Daoy (cell line): ENCODE results near the gene SH2D4B. TPM values are rescaled to one million over a fixed set of nuclear protein-coding genes. Genes with fewer than 3 reads are reported as not detected.

ENCODE experiments used
- DNase-seq: peaks from one replicate; pipeline ENCODE4 v3.0.0-alpha.2; 2015; ENCODE audit warnings: low read depth
- total RNA-seq: library from RNA; depleted of rRNA; stranded (reverse); fragments of >200 nt; shearing (Covaris generic); gene quantifications from 2 replicates; pipeline ENCODE4 v1.2.3, GENCODE V29; 2014

Gene SH2D4B
- total RNA-seq, 1 experiment from 2014 or later: 0.06 TPM

DNA sequence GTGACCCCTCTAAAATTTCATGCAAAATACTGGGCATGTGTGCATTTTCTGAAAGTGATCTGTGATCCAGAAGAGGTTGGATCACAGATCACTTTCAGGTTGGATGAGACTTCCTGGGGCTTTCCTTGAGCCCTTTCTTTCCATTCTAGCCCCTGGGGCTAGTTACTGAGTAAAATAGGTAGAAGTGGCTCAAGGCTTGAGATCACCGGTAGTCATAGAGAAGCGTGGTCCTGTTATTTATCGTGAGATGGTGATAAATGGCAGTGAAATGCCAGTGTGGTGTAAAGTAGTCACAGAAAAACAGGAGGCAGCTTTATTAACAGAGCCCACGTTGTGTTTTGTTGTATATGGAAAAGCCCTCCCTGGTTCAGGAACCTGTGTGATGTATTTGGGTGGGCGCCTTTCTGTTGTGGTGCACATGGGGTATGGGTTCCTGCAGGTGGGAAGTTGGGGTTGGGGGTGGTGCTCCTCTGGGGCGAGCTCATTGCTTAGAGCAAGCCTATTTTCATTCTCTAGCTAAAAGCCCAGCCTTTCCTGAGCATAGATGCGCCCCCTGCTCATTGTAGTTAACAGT is 34.0 kb upstream of the SH2D4B start:
- DNase-seq: no peak

DNA sequence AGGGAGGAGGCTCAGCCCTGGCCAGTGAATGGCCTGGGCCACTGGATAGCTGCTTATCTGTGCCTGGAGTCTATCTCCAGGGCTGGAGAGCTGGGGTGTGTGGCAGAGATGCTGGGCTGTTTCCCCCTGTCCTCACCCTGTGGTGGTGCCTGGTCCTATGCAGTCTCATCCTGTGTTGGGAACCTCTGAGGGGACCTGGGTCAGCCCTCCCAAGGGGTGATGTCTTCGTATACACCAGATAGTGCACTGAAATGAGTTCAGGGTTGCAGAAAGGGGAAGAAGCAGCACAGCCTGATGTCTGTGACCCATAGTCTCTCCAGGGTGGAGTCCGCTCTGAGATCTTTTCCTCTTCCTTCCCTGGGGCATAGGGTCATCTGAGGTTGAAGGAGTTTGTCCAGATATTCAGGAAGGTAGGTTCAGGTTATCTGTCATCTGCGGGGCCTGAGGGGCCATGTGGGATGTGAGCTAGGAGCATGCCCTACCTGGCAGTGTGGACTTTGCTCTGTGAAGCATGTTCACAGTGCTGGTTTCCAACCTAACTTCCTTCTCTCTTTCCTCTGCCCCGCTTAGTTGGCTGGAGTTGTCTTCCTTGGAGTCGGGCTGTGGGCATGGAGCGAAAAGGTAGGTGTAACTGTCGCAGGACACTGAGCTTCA is 33.4 kb upstream of the SH2D4B start:
- DNase-seq: no peak

DNA sequence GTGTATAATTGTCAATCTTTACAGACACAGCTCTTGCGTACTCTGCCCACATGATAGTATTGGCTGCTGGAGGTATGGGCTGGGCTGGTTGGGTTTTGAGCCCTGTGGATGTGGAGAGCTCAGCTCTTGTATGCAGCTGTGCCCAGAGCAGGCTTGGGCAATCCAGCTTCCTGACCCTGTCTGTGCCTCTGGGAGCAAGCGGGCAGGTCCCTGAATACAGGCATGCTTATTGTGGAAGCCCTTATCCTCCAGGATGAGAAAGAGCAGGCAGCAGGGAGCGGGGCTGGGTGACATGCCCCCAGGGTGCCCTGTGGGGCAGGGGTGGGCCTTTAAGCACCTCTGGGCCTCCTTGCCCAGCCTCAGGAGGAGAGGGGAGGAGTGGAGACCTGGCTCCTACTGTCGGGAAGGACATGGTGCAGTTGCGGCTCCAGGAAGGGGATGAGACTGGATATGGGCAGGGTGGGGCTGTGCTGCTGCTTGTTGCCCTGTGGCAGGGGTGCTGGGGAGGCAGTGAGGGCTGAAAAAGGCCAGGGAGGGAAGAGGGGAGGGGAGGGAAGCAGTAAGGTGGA is 32.7 kb upstream of the SH2D4B start:
- DNase-seq: no peak

DNA sequence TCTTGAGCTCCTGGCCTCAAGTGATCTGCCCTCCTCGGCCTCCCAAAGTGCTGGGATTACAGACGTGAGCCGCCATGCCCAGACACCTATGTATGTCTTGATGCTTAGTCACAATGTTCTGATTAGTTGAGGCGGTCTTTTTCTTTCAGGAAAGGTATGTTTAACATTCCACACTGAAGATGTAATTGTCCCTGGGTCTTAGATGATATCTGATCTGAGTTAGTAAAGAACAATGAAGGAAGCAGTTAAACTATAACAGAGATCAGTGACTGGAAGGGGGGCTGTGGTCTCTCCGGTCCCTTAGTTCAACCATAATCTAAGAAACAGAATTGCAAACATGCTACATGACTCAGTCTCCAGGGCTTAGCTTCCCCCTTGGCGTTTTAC is 31.5 kb upstream of the SH2D4B start:
- DNase-seq: peak; percentile 79

DNA sequence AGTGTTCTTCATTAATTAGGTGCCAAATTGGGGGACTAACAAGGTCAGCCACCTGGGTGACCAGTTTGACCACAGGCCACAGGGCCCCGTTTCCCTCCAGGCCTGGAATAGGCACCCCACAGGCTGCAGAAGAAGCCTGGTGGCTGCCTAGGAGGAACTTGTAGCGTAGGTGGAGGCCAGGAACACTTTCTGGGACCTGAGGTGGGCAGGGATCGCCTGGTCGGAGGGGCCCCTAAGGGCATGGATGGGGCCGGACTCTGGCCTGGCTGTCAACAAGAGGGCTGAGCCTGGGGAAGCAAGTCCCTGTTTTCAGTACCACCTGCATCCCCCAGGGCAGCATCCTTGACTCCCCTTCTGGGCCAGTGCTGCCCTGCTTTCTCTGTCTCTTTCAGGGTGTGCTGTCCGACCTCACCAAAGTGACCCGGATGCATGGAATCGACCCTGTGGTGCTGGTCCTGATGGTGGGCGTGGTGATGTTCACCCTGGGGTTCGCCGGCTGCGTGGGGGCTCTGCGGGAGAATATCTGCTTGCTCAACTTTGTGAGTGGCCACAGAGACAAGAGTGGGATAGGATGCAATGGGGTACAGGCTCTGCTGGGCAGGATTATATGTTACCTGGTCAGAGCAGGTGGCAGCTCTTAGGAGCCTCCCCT is 30.7 kb upstream of the SH2D4B start:
- DNase-seq: no peak

DNA sequence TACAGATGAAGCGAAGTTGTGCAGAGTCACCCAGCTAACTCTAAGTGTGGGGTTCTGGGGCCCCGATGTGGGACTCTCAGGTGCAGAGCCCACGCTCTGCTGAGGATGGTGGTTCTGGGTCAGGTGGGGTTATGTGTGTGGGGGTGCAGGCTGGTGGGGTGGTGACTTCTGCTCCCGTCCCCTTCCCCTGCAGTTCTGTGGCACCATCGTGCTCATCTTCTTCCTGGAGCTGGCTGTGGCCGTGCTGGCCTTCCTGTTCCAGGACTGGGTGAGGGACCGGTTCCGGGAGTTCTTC is 28.6 kb upstream of the SH2D4B start:
- DNase-seq: no peak

DNA sequence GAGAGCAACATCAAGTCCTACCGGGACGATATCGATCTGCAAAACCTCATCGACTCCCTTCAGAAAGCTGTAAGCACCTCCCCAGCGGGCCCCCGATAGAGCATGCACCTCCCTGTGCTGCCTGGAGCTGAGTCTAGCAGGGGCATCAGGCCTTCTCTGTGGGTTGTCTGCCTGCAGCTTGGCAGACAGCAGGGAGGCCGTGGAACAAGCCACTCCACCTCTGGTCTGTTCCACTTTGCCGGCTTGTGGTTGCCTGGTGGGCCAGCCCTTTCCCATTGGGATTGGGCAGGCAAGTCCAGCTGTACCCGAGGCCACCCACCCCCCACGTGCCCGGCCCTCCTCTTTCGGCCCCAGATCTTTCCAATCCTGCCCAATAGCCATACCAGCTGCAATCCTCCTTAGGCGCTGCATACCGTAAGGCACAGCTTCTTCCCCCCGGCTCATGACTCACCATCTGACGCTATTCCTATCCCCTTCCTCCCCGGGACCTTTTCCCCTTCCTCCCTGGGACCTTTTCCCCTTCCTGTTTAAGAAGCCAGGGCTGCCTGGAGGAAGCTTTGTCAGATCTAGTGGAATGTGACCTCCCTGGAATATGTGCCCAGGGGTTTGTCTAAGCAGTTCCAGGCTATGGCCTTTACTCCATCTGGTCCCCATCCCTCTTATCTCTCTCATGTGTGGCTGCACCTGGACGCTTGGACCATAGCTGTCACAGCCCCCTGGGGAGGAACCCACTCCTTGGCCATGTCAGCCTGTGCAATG is 28.1 kb upstream of the SH2D4B start:
- peak; percentile 93 for DNase-seq

DNA sequence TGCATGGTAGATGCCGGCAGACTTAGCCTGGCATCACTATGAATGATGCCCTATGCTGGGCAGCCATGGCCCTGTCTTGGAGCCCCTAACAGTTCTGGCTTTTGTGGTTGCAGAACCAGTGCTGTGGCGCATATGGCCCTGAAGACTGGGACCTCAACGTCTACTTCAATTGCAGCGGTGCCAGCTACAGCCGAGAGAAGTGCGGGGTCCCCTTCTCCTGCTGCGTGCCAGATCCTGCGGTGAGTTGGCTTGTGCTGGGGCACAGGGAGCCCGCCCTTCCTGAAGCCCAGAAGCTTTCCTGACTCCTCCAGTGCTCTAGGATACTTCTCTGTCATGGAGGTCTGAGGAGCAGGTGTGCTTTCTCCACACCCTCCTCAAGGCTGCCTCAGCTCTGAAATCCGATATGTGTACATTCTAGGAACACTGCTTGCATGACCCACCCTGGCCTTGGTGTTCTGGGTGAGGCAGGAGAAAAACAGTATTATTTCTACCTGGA is 25.6 kb upstream of the SH2D4B start:
- DNase-seq: no peak

DNA sequence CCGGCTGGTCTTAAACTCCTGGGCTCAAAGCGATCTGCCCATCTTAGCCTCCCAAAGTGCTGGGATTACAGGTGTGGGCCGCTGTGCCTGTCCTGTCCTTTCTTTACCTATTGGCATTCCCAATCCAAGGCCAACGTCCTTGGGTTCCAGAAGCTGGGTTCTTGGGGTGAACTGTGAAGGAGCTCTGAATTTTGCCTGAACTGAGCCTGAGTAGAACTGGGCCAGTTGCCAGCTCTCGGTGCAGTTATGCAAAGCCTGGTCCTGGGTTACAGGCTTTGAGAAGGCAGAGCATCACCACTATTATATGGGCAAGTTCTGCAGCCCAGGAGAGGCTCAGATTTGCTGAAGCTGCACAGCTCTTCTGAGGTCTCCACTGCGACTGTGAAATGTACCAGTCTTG is 24.6 kb upstream of the SH2D4B start:
- DNase-seq: no peak

DNA sequence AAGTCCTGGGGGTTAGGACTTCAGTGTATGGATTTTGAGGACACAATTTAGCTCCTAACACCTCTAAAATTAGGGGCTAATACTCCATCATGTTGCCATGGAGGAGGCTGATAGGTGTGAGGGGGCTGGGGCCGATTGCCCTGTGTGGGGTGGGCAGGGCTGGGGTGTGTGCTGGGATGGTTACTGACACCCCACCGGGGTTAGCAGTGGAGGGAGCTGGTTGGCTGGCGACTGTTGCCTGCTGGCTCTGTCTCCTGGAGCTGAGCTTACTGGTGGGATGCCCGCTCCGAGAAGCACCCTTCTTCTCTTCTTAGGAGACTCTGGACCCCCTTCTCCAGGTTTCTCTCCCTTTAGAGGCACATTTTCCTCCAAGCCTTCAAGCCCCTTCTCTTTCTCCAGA is 22.2 kb upstream of the SH2D4B start:
- no peak for DNase-seq

DNA sequence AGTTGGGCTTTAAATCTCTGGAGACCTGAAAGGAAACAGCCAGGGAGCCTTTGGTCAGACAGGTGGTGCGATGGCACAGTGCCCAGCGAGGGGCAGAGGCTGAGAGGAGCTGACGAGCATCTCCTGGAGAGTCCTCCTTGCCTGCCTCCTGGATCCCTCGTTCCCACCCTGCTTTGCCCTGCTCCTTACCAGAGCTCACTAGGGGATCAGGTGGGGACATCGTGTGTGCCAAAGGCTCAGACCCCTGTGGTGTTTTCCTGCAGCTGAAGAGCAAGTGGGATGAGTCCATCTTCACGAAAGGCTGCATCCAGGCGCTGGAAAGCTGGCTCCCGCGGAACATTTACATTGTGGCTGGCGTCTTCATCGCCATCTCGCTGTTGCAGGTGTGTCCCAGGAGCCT is 21.8 kb upstream of the SH2D4B start:
- no peak for DNase-seq

DNA sequence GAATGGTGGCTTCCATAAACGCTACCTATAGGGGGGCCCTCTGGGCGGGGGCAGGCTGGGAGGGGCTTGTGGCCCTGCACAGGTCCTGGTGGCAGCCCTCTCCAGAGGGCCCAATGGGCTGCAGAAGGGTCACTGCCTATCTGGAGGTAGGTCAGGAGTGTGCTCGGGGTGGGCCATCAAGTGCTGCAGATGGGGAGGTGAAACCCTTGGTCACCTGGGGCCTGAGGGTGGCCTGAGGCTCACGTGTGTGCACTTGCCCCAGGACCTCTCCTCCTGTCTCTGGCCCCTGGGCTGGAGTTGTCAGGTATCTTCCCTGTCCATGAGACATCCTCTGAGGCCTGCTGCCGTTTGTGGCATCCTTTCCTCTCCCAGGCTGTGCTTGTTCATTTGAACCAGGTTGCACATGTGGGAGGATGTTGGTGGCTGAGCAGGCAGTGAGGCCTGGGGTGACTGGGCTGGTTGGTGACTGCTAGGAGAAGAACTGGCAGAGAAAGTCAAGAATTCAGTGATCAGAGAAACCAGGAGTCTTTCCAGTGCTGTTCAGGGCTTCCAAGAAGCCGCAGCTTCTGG is 21.1 kb upstream of the SH2D4B start:
- DNase-seq: no peak

DNA sequence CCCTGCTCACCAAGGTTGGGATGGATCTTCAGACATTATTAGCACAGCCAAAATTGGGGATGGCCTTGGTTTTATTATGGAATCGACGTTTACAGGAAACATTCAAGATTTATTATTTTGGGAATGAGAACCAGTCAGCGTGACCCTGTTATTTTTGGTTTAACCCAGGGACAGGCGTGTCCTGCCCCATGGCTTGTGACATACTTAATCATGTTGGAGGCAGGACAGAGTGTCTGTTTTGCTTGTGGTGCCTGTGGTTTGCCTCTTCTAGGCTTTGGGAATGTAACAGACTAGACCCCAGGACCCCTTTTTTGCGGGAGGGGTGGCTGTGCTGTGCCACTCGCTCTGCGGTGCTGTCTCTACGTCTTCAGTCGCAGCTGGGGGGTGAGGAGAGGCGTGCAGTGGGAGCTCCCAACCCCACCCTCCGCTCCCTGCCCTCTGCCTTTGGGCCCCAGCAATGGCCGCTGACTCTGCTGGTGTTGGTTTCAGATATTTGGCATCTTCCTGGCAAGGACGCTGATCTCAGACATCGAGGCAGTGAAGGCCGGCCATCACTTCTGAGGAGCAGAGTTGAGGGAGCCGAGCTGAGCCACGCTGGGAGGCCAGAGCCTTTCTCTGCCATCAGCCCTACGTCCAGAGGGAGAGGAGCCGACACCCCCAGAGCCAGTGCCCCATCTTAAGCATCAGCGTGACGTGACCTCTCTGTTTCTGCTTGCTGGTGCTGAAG is 20.1 kb upstream of the SH2D4B start:
- DNase-seq: no peak

DNA sequence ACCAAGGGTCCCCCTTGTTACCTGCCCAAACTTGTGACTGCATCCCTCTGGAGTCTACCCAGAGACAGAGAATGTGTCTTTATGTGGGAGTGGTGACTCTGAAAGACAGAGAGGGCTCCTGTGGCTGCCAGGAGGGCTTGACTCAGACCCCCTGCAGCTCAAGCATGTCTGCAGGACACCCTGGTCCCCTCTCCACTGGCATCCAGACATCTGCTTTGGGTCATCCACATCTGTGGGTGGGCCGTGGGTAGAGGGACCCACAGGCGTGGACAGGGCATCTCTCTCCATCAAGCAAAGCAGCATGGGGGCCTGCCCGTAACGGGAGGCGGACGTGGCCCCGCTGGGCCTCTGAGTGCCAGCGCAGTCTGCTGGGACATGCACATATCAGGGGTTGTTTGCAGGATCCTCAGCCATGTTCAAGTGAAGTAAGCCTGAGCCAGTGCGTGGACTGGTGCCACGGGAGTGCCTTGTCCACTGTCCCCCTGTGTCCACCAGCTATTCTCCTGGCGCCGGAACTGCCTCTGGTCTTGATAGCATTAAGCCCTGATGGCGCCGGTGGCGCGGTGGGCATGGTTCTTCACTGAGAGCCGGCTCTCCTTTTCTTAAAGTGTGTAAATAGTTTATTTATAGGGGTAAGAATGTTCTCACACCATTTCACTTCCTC is 19.4 kb upstream of the SH2D4B start:
- no peak for DNase-seq

DNA sequence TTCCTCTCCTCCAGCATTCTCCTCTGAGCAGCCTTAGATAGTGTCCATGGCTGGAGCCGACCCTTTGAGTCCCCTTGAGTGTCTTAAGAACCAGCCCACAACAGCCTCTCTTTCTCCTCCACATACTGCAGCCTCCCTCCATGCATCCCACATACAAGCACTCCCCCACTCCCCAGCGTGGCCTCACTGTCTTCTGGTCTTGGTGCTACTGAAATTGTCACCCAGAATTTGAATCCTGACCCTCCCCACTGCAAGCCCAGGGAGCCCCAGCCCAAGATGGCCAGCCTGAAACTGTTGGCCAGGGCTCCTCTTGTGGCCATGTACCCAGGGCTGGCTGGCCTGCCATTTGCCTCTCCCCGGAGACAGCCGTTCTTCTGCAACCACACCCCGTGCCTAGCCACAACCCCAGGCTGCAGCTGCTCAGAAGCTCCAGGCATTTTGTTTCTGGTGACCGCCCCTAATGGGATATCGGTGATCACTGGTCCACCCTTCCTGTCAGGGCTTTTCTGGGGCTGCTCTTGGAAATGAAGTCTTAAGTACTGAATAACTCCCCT is 18.8 kb upstream of the SH2D4B start:
- no peak for DNase-seq

DNA sequence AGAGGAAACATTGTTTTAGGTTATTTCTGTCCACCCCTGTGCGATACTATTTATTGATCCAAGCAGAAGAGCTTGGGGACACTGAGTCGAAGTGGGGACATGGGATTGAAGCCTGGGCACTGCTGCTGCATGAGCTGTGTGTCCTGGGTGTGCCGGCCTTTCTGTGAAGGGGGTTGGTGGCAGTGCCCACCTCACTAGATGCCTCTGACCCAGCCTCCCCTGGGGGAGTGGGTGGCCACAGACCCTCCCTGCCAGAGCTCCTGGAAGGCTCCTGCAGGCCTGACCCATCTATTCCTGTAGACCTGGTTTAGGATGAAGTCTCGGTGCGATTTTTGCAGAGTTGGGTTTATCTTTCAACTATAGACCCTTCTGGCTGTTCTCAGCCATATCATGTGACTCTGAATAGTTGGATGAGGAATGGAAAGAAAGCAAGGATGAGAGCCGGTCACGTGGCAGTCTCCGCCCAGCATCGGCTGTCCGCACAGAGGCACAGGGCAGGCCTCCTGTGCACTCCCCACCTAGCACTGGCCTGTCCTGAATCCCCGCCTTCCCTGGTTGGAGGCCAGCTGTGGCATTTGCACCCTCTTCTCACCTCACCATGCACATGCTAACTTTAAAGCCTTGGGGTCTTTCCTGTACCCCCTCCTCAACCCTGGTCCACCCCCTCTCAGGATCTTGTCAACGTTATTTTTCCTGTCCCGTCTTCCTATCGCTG is 17.6 kb upstream of the SH2D4B start:
- no peak for DNase-seq

DNA sequence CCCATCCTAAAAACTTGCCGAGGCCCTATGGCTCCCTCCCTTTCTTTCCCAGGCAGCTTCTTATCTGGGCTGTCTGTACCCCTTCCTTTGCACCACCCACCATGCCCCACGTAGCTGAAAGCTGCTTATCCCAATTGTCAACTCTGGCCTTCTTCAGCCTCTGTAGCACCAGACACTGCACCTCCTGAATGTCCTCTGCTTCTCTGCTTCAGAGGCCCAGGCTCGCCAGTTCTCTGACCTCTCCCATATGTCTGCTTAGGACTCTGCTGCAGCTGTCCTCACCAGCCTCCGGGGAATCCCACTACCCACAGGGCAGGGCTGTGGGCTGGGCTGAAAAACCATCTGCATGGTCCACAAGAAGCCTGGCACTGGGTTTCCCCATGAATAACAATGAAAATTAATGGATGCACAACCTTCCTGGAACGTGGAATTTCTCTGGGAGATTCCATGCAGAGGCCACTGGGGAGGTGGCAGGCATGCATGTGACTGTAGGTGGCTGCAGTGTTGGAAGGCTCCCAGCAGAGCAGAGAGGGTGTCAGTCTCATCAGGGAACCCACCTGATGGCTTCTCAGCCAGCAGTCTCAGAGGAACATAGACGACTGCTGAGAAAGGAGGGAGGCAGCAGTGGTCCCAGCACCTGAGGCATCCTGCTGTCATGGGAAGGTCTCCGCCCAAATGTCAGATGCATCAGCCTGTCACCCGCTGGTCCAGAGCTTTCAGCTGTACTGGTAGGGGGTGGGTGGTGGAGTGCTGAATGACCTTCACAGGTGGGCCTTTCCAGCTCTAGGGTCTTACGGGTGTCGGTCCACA is 16.8 kb upstream of the SH2D4B start:
- DNase-seq: no peak

DNA sequence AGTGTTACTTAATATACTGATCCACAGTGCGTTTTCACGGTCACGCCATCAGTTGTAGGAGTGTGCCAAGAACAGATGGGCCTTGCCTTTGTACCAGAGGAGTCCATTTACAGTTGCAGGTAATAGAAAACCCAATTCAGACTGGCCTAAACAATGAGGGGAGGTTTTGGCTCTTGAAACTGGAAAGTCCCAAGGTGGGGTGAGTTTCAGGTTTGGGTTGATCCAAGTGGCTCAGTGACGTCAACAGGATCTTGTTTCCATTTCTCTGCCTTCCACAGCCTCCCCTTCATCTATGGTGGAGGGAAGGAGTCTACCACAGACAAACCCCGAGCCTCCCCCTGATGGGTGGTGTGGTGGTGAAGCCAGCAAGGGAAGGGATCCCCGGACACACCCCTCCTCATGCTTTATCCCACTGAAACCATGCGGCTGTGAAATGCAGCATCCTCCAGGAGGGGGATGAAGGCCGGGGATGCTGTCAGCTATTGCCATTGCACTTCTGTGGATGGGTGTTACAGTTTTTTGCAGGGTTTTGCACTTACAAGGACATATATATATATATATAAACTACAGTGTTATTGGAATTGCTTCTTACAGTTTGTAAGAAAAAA is 14.8 kb upstream of the SH2D4B start:
- no peak for DNase-seq

DNA sequence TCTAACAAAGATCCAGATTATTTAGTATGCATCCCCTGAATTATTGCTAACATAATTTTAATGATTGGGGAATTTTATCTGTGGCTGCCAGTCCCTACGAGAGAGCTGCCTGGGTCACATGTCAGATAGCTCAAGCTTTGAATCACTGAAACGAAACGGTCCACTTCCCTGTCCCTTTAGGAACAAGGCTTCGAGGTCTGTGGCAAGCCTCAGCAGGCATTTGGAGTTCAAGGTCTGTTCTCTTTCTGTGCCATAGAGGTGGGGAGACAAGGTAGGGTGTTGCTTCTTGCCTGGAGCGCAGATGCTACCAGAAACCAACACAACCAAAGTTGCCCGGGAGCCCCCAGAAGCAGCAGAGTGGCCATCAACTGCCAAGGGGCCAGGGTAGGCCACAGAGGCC is 13.9 kb upstream of the SH2D4B start:
- DNase-seq: no peak
